PC-9 (cell line): ENCODE data around the gene SEMA3C. TPM values are rescaled to one million over a fixed set of nuclear protein-coding genes. Genes with fewer than 3 reads are reported as not detected.

Source experiments
- BruUV-seq: library from RNA; stranded (reverse); fragments of 400-500 nt; replicated peaks from 2 replicates; lab custom pipeline; 2021; lab: Mats Ljungman, UMichigan
- CTCF ChIA-PET: fragments of 300-600 bp; sonication (Branson Sonifier 250); formaldehyde crosslinking; loops from one replicate; lab custom pipeline; 2022; ENCODE audit warnings: antibody characterized with exemption; lab: Charles Lee
- POLR2A ChIA-PET: fragments of 300-600 bp; sonication (Branson Sonifier 250); formaldehyde crosslinking; loops from one replicate; lab custom pipeline; 2022; ENCODE audit warnings: antibody characterized with exemption; ENCODE audit not compliant: unreplicated experiment; lab: Charles Lee
- DNase-seq, 2 experiments: peaks; one replicate each; pipeline versions ENCODE4 v3.0.0 to v3.0.0-alpha.2; 2015 to 2022; ENCODE audit warnings: mixed read lengths in 1 of 2
- H2AFZ ChIP-seq: fragments of 200-600 bp; sonication (generic); 2 replicates; pipeline ENCODE4 v1.8.1; 2017; ENCODE audit warnings: antibody characterized with exemption
- H3F3A ChIP-seq: fragments of 200-600 bp; sonication (generic); 2 replicates; pipeline ENCODE4 v1.8.1; 2017; ENCODE audit warnings: antibody characterized with exemption, mild to moderate bottlenecking, low read depth; ENCODE audit not compliant: insufficient read depth
- H3K27ac ChIP-seq: fragments of 200-600 bp; sonication (generic); 2 replicates; pipeline ENCODE4 v1.6.1; 2016; ENCODE audit warnings: mixed run types
- H3K27me3 ChIP-seq: fragments of 200-600 bp; sonication (generic); 2 replicates; pipeline ENCODE4 v1.6.1; 2016; ENCODE audit warnings: low read depth, mixed run types; ENCODE audit not compliant: insufficient read depth
- H3K36me3 ChIP-seq: fragments of 200-600 bp; sonication (generic); 2 replicates; pipeline ENCODE4 v1.6.1; 2016; ENCODE audit warnings: low read depth, mixed run types
- H3K4me1 ChIP-seq: fragments of 200-600 bp; sonication (generic); replicated peaks from 2 replicates; pipeline ENCODE4 v1.6.1; 2016; ENCODE audit warnings: mixed run types; ENCODE audit not compliant: insufficient read depth
- H3K4me2 ChIP-seq: fragments of 200-600 bp; sonication (generic); 2 replicates; pipeline ENCODE4 v1.6.1; 2017; ENCODE audit warnings: mixed run types
- H3K4me3 ChIP-seq: fragments of 200-600 bp; sonication (generic); 2 replicates; pipeline ENCODE4 v1.6.1; 2016; ENCODE audit warnings: mixed run types
- H3K79me2 ChIP-seq: fragments of 200-600 bp; sonication (generic); 2 replicates; pipeline ENCODE4 v1.6.1; 2017; ENCODE audit warnings: low read depth, mixed run types
- H3K9me2 ChIP-seq: fragments of 200-600 bp; sonication (generic); 2 replicates; pipeline ENCODE4 v1.8.1; 2017; ENCODE audit warnings: mild to moderate bottlenecking; ENCODE audit not compliant: insufficient read depth
- H3K9me3 ChIP-seq: fragments of 200-600 bp; sonication (generic); 2 replicates; pipeline ENCODE4 v1.8.1; 2016; ENCODE audit warnings: low read depth; ENCODE audit not compliant: insufficient read depth
- H4K20me1 ChIP-seq: fragments of 200-600 bp; sonication (generic); 2 replicates; pipeline ENCODE4 v1.8.1; 2017; ENCODE audit not compliant: insufficient read depth
- CTCF ChIP-seq: fragments of 200-600 bp; sonication (generic); conservative IDR thresholded peaks from 2 replicates; pipeline ENCODE4 v1.6.1; 2017; ENCODE audit warnings: mixed run types, antibody characterized with exemption, mild to moderate bottlenecking, moderate library complexity
- EZH2 ChIP-seq: fragments of 200-600 bp; sonication (generic); IDR thresholded peaks from 2 replicates; pipeline ENCODE4 v1.8.0; 2017; ENCODE audit warnings: antibody characterized with exemption, low read depth
- intact Hi-C: fragments of 100-400 bp; cut with micrococcal nuclease; formaldehyde crosslinking; loops from one replicate; pipeline ENCODE4 v1.10.0; 2022; ENCODE audit not compliant: unreplicated experiment
- total RNA-seq: library from RNA; stranded (reverse); gene quantifications from 2 replicates; pipeline ENCODE4 v1.2.3, GENCODE V29; 2021

Gene SEMA3C
- total RNA-seq, 1 experiment from 2014 or later, result 19.9 TPM

GRCh38 chr7:80823057-80823456 is 95.8 kb downstream of the SEMA3C start:
- H3K4me3 ChIP-seq, result no peak overlapping the region
- H3K9me3 ChIP-seq, result no peaks in the 10 kb centered on the region
- H3K36me3 ChIP-seq, result peaks cover 4% of the 10 kb centered on the region; the same call in 1 of the 2 replicates
- intact Hi-C loops, result no loop called here
- no peaks in the 10 kb centered on the region; the same call in 1 of the 2 replicates for H3K9me2 ChIP-seq
- H4K20me1 ChIP-seq, result no peaks in the 10 kb centered on the region
- no TSS peak for BruUV-seq
- no peaks in the 10 kb centered on the region for H3K27me3 ChIP-seq
- POLR2A ChIA-PET, result interaction anchor here (0.6 kb wide), 1 partner anchor 43 kb away, joined by 3 read pairs; no protein-coding TSS in a partner anchor
- DNase-seq, result no peak
- TF ChIP-seq EZH2 (no peak), CTCF (no peak)
- no peaks in the 10 kb centered on the region for H3K79me2 ChIP-seq
- H2AFZ ChIP-seq, result no peak overlapping the region
- CTCF ChIA-PET, result interaction anchor here (0.7 kb wide), 1 partner anchor 7 kb away, joined by 3 read pairs; no protein-coding TSS in a partner anchor
- no peak overlapping the region for H3K4me2 ChIP-seq
- H3F3A ChIP-seq, result no peaks in the 10 kb centered on the region
- H3K27ac ChIP-seq, result no peak overlapping the region
- peaks cover 14% of the 10 kb centered on the region for H3K4me1 ChIP-seq

- no TSS peak for BruUV-seq
- Histone ChIP-seq H2AFZ (no peak overlapping the region), H3K79me2 (no peaks in the 10 kb centered on the region), H3K36me3 (peaks cover 3% of the 10 kb centered on the region; the same call in 1 of the 2 replicates), H4K20me1 (no peaks in the 10 kb centered on the region), H3K9me2 (no peaks in the 10 kb centered on the region; the same call in 1 of the 2 replicates), H3K4me3 (no peak overlapping the region), H3K27ac (no peak overlapping the region), H3K4me2 (no peak overlapping the region), H3K27me3 (no peaks in the 10 kb centered on the region), H3K9me3 (no peaks in the 10 kb centered on the region), H3K4me1 (peaks cover 1% of the 10 kb centered on the region), H3F3A (no peaks in the 10 kb centered on the region)
- ChIA-PET CTCF (interaction anchor here (0.6 kb wide), 1 partner anchor 321 kb away, joined by 4 read pairs; no protein-coding TSS in a partner anchor), POLR2A (interaction anchor here (0.6 kb wide), 1 partner anchor 121 kb away, joined by 3 read pairs; no protein-coding TSS in a partner anchor)
- DNase-seq, result no peak
- intact Hi-C loops, result no loop called here
- no peak for TF ChIP-seq CTCF
- no peak for TF ChIP-seq EZH2
Observed at GRCh38 chr7:80821771-80822319, 97.0 kb downstream of the SEMA3C start.

GRCh38 chr7:80819503-80819902 is 99.3 kb downstream of the SEMA3C start:
- CTCF ChIA-PET, result no interaction called here
- intact Hi-C loops, result no loop called here
- H3K9me2 ChIP-seq, result no peaks in the 10 kb centered on the region; the same call in 1 of the 2 replicates
- POLR2A ChIA-PET, result no interaction called here
- H3K4me3 ChIP-seq, result no peak overlapping the region
- TF ChIP-seq EZH2, result no peak
- H3K27ac ChIP-seq, result no peak overlapping the region
- H3K27me3 ChIP-seq, result no peaks in the 10 kb centered on the region
- no peaks in the 10 kb centered on the region for H3K4me1 ChIP-seq
- no peaks in the 10 kb centered on the region for H3K9me3 ChIP-seq
- no peaks in the 10 kb centered on the region for H3K79me2 ChIP-seq
- H3K36me3 ChIP-seq, result peaks cover 8% of the 10 kb centered on the region; the same call in 1 of the 2 replicates
- H3F3A ChIP-seq, result no peaks in the 10 kb centered on the region
- BruUV-seq, result no TSS peak
- H2AFZ ChIP-seq, result no peak overlapping the region
- no peak overlapping the region for H3K4me2 ChIP-seq
- no peaks in the 10 kb centered on the region for H4K20me1 ChIP-seq
- DNase-seq, result no peak
